EL (cell line): ENCODE measurements around the gene NXF1.
"Not testable (repeated sequence)": the region's sequence is repeated elsewhere in the genome, so short reads cannot be mapped to it uniquely, and the experiment has no call there.

ENCODE experiments used
- DNase-seq: peaks from one replicate; pipeline ENCODE4 v3.0.0-alpha.2; 2016

Gene NXF1

DNA sequence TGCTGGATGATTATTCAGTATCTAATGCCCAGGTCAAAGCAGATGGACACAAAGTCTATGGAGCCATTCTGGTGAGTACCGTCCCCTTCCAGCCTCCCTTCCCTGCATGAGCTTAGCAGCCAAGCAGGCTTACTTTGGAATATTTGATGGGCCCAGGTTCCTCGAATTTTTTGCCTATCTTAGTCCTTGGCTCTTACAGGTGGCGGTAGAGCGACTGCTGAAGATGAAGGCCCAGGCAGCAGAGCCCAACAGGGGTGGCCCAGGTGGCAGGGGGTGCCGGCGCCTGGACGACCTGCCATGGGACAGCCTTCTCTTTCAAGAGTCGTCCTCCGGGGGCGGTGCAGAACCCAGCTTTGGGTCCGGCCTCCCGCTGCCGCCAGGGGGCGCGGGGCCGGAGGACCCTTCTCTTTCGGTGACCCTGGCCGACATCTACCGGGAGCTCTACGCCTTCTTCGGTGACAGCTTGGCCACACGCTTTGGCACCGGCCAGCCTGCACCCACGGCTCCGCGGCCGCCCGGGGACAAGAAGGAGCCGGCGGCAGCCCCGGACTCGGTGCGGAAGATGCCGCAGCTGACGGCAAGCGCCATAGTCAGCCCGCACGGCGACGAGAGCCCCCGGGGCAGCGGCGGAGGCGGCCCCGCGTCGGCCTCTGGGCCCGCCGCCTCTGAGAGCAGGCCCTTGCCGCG, 18.8 kb downstream of the NXF1 start:
- DNase-seq, result peak; percentile 83

GRCh38 chr11:62782753-62783152, 22.5 kb downstream of the NXF1 start:
- no peak for DNase-seq

DNA sequence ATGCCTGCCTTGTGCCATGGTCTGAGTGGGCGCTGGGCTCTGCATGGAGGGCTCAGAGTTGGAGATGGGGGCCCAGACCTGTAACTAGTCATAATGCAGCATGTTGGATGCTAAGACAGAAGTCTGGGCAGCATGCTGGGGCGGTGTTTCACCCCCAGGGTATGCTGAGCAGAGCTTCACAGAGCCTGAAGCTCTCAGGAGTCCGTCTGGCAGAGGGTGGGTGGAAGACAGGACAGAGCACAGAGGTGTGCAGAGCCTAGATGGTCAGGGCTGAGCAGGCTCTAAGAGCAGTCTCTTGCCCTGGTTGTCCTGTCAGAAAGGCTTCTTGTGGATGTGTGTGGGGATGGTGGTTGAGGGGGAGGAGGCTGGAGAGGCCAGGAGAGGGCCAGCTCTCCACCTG, 26.8 kb downstream of the NXF1 start:
- no peak for DNase-seq

GRCh38 chr11:62777389-62777788, 27.9 kb downstream of the NXF1 start:
- DNase-seq, result no peak

DNA sequence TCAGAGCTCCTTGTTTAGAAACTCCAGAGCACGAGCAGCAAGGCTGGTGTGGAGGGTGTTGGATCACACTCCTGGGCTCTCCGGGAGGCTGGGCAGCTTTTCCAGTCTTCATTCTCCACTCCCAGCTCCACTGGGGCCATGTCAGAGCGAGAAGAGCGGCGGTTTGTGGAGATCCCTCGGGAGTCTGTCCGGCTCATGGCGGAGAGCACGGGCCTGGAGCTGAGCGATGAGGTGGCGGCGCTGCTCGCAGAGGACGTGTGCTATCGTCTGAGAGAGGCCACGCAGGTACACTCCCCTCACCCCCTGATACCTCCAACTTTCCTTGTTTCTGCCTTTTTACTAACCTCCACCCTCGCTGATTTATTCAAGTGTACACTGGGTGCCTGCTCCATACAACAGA, 29.6 kb downstream of the NXF1 start:
- no peak for DNase-seq

DNA sequence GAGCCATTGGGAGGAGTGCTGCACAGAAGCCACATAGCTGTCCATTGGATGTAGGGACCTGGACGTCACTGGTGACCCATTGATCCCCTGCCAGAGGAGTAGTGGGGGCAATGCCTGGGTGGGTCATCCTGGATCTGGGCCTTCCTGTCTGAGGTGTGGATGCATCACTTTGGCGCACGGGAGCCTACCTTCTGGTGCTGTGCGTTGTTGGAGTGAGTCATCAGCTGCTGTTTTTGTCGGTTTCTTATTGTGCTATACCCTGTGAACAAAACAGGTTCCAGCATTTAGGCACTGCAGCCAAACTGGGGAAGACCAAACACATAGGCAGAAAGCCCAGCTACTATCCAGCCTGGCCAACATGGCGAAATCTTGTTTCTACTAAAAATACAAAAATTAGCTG, 30.8 kb downstream of the NXF1 start:
- DNase-seq, result no peak

GRCh38 chr11:62771144-62772021, 33.9 kb downstream of the NXF1 start, which contains the start of gene TAF6L:
Gene TAF6L, plus strand, starts transcription at chr11:62771396. Its CDS starts 4,388 bp downstream, at chr11:62775784.
- DNase-seq, result peak; percentile 98

GRCh38 chr11:62770778-62771143, 34.5 kb downstream of the NXF1 start:
- DNase-seq, result no peak

DNA sequence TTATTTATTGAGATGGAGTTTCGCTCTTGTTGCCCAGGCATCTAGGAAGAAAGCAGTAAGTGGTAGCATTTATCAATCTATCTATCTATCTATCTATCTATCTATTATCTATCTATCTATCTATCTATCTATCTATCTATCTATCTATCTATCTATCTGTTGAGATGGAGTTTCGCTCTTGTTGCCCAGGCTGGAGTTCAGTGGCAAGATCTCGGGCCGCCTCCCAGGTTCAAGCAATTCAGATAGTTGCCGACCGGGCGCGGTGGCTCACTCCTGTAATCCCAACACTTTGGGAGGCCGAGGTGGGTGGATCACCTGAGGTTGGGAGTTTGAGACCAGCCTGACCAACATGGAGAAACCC, 44.4 kb downstream of the NXF1 start:
- DNase-seq, result not testable (repeated sequence)

- DNase-seq, result no peak
These were observed 47.1 kb downstream of the NXF1 start for GRCh38 chr11:62757846-62758788.

- no peak for DNase-seq
These were observed 50.1 kb downstream of the NXF1 start for GRCh38 chr11:62755086-62755615.

DNA sequence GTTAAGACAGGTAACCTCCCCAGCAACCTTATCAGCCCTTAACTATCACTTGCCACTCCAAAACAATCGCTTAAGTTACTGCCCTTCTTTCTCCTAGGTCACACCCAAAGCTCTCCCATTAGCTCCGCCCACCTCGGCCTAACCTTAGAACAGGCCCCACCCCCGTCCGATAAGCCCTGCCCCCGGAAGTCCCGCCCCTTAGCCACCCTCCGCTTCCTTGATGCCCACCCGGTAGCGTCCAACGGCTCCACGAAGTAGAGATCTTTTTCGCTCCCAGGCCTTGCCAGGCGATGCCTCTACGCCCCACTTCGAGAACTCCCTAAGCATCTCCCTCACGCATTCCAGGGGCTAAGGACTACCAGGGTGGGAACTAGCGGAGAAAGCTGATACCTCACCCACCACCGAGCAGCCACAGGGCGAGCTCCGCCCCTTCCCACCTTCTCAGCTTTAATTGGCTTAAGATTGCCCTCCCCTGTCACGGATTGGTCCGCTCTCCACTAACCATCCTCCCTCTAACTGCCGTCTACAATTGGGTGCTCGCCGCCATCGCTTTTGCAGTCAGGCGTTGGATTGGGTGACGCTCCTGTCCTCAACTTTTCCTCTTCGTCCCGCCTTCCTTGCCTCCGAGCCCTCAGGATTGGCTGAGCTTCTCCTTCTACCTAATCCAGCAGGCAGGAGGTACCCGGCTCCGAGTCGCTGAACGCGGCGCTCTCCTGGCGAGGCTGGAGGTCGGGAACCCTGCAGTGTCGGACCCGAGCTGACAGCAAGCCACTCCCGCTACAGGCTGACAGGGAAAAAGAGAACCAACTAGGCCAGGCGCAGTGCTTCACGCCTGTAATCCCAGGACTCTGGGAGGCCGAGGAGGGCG, 51.3 kb downstream of the NXF1 start, which contains the start of gene ZBTB3:
Gene ZBTB3, minus strand, starts transcription at position 425 of the 868 bp plus-strand sequence. CDS start 496 bp downstream, outside the sequence.
- DNase-seq, result peak; percentile 99

DNA sequence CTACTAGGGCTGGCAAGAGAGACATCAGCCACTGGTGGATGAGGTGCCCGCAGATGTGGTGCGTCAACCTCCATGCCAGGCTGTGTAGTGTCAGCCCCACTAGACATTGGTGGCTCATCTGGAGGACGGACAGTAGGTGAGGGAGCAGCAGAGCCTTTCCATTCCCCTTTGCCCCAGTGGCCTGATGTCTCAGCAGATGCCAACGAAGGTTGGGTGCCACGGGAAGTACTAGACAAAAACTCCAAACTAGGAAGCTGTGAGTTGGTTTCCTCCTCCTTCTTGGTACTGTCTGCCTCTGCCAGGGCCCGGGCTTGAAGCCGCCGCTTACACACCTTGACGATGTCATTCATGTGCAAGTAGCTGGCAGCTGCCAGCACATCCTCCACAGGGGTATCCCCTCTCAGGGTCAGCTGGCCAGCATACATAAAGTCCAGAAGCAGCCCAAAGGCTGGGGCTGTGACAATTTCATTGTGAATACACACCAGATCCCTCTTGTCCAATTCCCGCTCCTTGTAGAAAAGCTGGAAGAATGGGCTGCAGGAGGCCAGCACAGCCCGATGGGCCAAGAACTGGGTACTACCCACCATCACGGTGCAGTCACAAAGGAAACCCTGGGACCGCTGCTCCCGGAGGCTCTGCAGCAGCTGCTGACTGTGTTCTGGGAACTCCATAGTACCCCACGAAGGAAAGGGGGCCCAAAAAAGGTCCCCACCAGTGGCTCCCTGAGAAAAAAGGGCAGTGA, 52.1 kb downstream of the NXF1 start:
- no peak for DNase-seq

- DNase-seq, result no peak
These were observed 53.0 kb downstream of the NXF1 start for GRCh38 chr11:62752177-62752785.

DNA sequence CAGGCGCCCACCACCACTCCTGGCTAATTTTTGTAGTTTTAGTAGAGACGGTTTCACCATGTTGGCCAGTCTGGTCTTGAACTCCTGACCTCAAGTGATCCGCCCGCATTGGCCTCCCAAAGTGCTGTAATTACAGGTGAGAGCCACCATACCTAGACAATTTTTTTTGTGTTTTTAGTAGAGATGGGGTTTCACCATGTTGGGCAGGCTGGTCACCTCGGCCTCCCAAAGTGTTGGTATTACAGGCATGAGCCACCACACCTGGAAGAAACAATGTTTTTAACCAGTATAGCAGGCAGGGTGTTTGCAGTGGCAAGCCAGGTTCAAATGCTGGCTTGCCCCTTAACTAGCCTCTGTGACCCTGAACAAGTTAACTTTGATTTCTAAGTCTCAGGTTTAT, 55.3 kb downstream of the NXF1 start:
- DNase-seq, result not testable (repeated sequence)

- no peak for DNase-seq
These were observed 57.6 kb downstream of the NXF1 start for GRCh38 chr11:62747475-62748160.
